GM18861 (cell line): Measurements from ENCODE around the gene SH3BP2.
"Not testable (repeated sequence)": the region's sequence is repeated elsewhere in the genome, so short reads cannot be mapped to it uniquely, and the experiment has no call there.

Experiments
- ATAC-seq: cut with Tn5 transposase; IDR thresholded peaks from one replicate; pipeline ENCODE4 v1.9.1; 2021; ENCODE audit not compliant: unreplicated experiment

The SH3BP2 gene

DNA sequence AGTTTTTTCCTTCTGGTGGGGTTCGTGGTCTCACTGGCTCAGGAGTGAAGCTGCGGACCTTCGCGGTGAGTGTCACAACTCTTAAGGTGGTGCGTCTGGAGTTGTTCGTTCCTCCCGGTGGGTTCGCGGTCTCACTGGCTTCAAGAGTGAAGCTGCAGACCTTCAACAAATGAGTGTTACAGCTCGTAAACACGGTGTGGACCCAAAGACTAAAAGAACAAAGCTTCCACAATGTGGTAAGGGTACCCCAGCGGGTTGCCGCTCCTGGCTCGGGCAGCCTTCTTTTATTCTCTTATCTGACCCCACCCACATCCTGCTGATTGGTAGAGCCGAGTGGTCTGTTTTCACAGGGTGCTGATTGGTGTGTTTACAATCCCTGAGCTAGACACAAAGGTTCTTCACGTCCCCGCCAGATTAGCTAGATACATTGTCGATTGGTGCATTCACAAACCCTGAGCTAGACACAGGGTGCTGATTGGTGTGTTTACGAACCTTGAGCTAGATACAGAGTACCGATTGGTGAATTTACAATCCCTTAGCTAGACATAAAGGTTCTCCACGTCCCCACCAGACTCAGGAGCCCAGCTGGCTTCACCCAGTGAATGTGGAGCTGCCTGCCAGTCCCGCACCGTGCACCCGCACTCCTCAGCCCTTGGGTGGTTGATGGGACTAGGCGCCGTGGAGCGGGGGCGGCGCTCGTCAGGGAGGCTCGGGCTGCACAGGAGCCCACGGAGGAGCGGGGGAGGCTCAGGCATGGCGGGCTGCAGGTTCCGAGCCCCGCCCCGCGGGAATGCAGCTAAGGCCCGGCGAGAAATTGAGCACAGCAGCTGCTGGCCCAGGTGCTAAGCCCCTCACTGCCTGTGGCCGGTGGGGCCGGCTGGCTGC is 30.2 kb upstream of the SH3BP2 start:
- ATAC-seq: not testable (repeated sequence)

- ATAC-seq: no peak
Observed at GRCh38 chr4:2763511-2763967, 29.3 kb upstream of the SH3BP2 start.

- ATAC-seq: no peak
Observed at GRCh38 chr4:2765832-2766526, 26.9 kb upstream of the SH3BP2 start.

- ATAC-seq: no peak
Observed at GRCh38 chr4:2767046-2767704, 25.7 kb upstream of the SH3BP2 start.

DNA sequence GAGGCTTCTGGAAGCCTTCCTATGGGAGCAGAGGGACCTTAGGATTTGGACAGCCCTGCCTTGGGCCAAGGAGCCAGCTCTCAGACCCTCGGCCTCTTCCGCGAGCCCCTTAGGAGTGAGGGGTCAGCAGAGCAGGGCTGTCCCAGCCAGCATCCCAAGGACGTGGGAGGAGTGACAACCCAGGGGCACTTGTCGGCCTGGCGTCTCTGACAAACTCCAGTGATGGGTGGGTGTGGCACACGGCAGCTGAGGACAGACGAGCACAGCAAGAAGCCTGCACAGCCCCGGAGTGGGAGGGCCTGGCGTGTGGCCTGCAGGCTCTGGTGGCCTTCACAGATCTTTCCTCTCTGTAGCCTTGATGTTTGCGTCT is 25.2 kb upstream of the SH3BP2 start:
- ATAC-seq: no peak

DNA sequence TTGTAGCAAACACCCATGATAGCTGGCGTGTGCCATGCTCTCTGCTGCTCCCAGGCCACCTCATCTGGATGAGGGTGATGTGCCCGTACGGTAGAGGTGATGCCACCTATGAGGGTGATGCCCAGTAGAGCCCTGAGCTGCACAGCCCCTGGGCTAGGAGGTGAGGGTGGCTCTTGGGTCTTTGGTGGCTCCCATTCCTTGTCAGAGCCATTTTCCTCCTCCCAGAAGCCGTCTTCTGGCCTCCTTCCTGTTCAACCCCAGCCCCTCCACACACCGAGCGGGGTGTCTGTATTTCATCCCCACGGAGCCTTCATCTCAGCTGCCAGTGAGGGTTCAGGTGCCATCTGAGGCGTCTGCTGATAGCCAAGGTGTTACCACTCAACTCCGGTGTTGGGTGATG is 24.8 kb upstream of the SH3BP2 start:
- no peak for ATAC-seq

GRCh38 chr4:2768921-2769336 is 24.0 kb upstream of the SH3BP2 start:
- no peak for ATAC-seq

- ATAC-seq: no peak
Observed at GRCh38 chr4:2771264-2771663, 21.6 kb upstream of the SH3BP2 start.

DNA sequence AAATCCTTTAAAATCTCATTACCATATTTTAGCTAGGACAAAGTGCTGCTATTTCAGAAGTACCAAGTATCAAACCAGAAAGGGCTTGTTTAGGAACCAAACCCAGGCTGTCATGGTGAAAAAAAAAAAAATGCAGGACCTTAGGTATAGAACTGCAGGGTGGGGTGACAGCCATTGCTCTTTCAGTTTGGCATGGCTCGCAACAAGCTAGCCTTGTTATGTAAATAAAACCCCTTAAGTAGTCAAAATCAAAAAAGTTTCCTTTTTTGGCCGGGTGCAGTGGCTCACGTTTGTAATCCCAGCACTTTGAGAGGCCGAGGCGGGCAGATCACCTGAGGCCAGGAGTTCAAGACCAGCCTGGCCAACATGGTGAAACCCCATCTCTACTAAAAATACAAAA is 12.2 kb upstream of the SH3BP2 start:
- ATAC-seq: not testable (repeated sequence)

- ATAC-seq: no peak
Observed at GRCh38 chr4:2781911-2782310, 11.0 kb upstream of the SH3BP2 start.

DNA sequence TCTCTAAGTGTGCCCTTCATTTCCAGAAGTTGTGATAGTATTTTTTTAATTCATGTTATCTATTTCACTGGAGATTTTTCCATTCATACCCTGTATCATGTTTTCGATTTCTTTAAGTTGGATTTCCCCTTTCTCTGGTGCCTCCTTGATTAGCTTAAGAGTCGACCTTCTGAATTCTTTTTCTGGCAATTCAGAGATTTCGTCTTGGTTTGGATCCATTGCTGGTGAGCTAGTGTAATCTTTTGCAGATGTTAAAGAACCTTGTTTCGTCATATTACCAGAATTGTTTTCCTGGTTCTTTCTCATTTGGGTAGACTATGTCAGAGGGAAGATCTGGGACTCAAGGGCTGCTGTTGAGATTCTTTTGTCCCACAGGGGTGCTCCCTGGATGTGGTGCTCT is 9.1 kb upstream of the SH3BP2 start:
- ATAC-seq: no peak

DNA sequence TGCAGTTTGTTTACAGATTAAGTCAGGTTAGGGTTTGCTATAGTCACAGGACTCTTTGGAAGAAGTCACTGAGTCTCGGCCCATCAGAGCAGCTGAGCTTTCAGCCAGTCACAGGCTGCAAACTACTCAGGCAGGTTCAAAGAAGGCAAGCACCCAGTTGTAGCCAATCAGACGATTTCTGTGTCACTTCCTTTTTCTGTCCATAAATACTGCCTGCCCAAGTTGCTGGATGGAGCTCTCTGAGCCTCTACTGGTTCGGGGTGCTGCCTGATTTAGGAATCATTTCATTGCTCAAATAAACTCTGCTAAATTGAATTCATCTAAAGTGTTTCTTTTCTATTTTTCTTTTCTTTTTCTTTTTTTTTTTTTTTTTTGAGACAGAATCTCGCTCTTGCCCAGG is 7.3 kb upstream of the SH3BP2 start:
- no peak for ATAC-seq

GRCh38 chr4:2786152-2786671 is 6.7 kb upstream of the SH3BP2 start:
- ATAC-seq: no peak

GRCh38 chr4:2786794-2787229 is 6.1 kb upstream of the SH3BP2 start:
- ATAC-seq: no peak

- ATAC-seq: peak; percentile 69
Observed at GRCh38 chr4:2787230-2788100, 5.4 kb upstream of the SH3BP2 start.

GRCh38 chr4:2788101-2788500 is 4.8 kb upstream of the SH3BP2 start:
- ATAC-seq: no peak

DNA sequence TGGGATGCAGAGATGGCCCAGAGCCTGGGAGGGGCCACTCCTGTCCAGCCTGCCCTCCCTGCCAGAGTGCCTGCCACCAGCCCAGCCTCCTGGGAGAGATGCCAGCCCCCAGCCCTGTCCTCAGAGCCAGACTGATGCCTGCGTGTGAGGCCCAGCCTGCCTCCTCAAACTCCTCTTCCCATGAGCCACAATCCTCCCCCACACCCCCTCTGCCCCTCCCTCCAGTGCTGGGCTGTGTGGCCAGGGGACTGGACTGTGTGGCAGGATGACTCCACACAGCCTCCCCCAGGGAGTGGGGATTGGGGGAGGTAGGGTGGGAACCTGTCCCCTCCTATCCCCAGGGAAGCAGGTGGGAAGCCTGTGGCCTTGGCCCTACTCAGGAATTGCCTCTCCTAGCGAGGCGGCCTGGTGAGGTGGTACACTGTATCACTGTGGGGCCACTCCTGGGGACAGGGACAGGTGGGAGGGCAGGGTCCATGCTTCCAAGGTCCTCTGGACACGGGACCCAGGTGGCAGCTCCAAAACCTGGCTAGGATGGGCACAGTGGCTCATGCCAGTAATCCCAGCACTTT is 4.3 kb upstream of the SH3BP2 start:
- no peak for ATAC-seq

DNA sequence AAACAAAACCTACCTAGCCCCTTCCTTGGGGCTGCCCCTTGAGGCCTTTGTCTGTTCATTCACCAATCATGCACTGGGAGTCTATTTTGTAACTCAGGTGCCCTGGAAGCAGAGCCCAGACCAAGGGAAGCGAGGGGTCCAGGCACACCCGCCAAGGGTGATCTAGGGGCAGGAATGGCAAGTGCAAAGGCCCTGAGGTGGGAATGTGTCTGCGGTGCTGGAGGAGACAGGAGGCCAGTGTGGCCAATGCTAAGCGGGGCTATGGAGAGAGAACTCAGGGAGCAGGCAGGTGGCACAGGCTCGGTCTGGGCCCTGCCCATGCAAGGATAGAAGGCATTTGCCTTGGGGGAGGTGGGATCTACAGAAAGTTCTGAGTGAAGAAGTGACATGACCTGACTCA is 3.5 kb upstream of the SH3BP2 start:
- no peak for ATAC-seq

GRCh38 chr4:2789793-2790582 is 2.9 kb upstream of the SH3BP2 start:
- ATAC-seq: no peak
